Activated naive CD8-positive, alpha-beta T cell treated with anti-CD3 and anti-CD28 coated beads for 36 hours (primary cell): Measurements from ENCODE around the gene TRPC6. TPM values are rescaled to one million over a fixed set of nuclear protein-coding genes. Genes with fewer than 3 reads are reported as not detected.

Experiments used
- DNase-seq: peaks from one replicate; pipeline ENCODE4 v3.0.0; 2021
- H3K27ac Mint-ChIP-seq: one replicate; pipeline ENCODE4 v1.8.0; 2022; ENCODE audit warnings: mild to moderate bottlenecking, moderate library complexity, mixed read lengths
- H3K27me3 Mint-ChIP-seq: one replicate; pipeline ENCODE4 v1.8.0; 2022; ENCODE audit warnings: mild to moderate bottlenecking, mixed read lengths
- H3K36me3 Mint-ChIP-seq: one replicate; pipeline ENCODE4 v1.8.0; 2021; ENCODE audit warnings: mild to moderate bottlenecking, mixed read lengths
- H3K4me1 Mint-ChIP-seq: one replicate; pipeline ENCODE4 v1.8.0; 2021; ENCODE audit warnings: mixed read lengths
- H3K4me3 Mint-ChIP-seq: one replicate; pipeline ENCODE4 v1.8.0; 2022; ENCODE audit warnings: mild to moderate bottlenecking, moderate library complexity, mixed read lengths
- H3K9me3 Mint-ChIP-seq: one replicate; pipeline ENCODE4 v1.8.0; 2022; ENCODE audit warnings: mixed read lengths
- total RNA-seq, 2 experiments: library from RNA; stranded (reverse); gene quantifications; one replicate each; pipeline ENCODE4 v1.2.3, GENCODE V29; 2021

The TRPC6 gene
- total RNA-seq, 2 experiments from 2014 or later, result not detected

GRCh38 chr11:101566626-101567025 lies 17.2 kb downstream of the TRPC6 start:
- no peak for DNase-seq
- Mint-ChIP-seq H3K4me1 (no peaks in the 10 kb centered on the region), H3K27ac (no peak overlapping the region), H3K36me3 (no peaks in the 10 kb centered on the region), H3K4me3 (no peak overlapping the region), H3K27me3 (no peaks in the 10 kb centered on the region), H3K9me3 (peaks cover 14% of the 10 kb centered on the region)

DNA sequence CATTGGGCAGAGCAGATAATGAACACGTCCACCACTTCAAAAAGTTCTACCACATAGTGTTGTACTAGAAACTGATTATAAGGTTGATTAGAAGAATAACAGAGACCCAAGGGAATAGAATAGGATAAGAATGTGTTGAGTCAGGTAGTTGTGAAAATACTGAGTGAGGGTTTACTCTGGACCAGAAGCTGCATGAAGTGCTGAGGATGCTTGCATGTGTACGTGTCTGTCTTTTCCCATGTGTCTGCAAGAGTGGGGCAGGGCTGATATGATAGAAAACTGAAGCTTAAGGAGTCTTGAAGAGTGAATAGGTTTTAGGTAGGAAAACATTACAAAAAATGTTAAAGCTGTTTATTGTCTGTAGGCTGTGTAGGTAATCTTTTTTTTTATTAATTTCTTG lies 20.6 kb downstream of the TRPC6 start:
- Mint-ChIP-seq H3K27me3 (no peaks in the 10 kb centered on the region), H3K9me3 (no peaks in the 10 kb centered on the region), H3K4me1 (no peaks in the 10 kb centered on the region), H3K36me3 (no peaks in the 10 kb centered on the region), H3K27ac (no peak overlapping the region), H3K4me3 (no peak overlapping the region)
- DNase-seq, result no peak

GRCh38 chr11:101555366-101555765 lies 28.4 kb downstream of the TRPC6 start:
- H3K9me3 Mint-ChIP-seq, result no peaks in the 10 kb centered on the region

GRCh38 chr11:101553891-101554292 lies 29.9 kb downstream of the TRPC6 start:
- no peaks in the 10 kb centered on the region for H3K36me3 Mint-ChIP-seq
- H3K27me3 Mint-ChIP-seq, result no peaks in the 10 kb centered on the region
- H3K4me3 Mint-ChIP-seq, result no peak overlapping the region
- DNase-seq, result no peak
- no peaks in the 10 kb centered on the region for H3K9me3 Mint-ChIP-seq
- no peaks in the 10 kb centered on the region for H3K4me1 Mint-ChIP-seq
- no peak overlapping the region for H3K27ac Mint-ChIP-seq

More at GRCh38 chr11:101555366-101555765, 28.4 kb downstream of the TRPC6 start:
- Mint-ChIP-seq H3K27ac (no peak overlapping the region), H3K4me1 (no peaks in the 10 kb centered on the region), H3K4me3 (no peak overlapping the region), H3K27me3 (no peaks in the 10 kb centered on the region), H3K36me3 (no peaks in the 10 kb centered on the region)
- no peak for DNase-seq

DNA sequence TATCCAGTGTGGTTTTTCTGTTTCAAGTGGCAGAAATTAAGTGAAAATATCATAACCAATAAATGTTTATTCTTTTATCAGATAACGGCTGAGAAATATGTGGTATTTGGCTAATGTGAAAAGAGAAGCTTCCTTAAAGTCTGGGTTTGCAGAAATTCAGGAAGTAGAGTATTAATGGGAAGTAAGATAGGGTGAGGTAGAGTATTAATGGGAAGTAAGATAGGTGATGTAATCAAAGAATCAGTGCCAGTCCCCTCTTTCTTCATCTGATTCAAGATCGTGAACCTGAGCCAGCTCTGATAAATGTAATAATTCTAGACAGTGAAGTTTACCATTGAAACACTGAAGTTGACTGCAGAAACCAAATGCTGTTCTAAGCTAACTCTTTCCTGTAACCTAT lies 30.9 kb downstream of the TRPC6 start:
- H3K27ac Mint-ChIP-seq, result no peak overlapping the region
- H3K27me3 Mint-ChIP-seq, result no peaks in the 10 kb centered on the region
- no peaks in the 10 kb centered on the region for H3K36me3 Mint-ChIP-seq
- H3K4me1 Mint-ChIP-seq, result no peaks in the 10 kb centered on the region
- DNase-seq, result no peak
- no peaks in the 10 kb centered on the region for H3K9me3 Mint-ChIP-seq
- no peak overlapping the region for H3K4me3 Mint-ChIP-seq

GRCh38 chr11:101528541-101528940 lies 55.3 kb downstream of the TRPC6 start:
- Mint-ChIP-seq H3K4me1 (no peaks in the 10 kb centered on the region), H3K9me3 (no peaks in the 10 kb centered on the region), H3K36me3 (no peaks in the 10 kb centered on the region), H3K27me3 (no peaks in the 10 kb centered on the region), H3K4me3 (no peak overlapping the region), H3K27ac (no peak overlapping the region)
- no peak for DNase-seq

DNA sequence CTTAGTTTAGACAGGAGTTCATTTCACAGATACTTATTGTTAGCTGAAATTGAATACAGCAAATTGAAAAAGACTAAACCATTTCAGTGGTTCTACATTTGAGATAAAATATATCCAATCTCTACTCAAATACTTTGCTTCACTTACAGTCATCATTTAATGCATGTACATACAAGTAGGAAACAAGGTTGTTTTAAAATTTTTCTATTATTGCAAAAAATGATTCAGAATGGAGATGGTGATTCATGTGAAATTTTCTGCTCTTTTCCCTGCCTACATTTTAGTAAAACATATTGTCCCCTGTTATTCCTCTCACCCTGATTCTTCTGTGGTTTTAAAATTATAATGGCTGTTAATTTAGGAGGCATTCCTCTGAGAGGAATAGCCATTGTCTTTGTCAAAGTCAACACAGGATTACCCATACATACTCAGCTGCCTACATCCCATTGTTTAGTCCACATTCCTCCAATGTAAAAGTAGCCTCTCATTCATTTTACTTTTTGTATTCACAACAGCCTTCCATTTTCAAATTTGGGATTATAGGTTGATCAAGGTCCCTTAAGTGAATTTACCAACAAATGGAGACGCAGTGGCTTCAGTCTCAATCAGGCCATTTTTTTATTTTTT lies 60.1 kb downstream of the TRPC6 start:
- no peak for DNase-seq
- Mint-ChIP-seq H3K4me3 (no peak overlapping the region), H3K4me1 (no peaks in the 10 kb centered on the region), H3K9me3 (peaks cover 4% of the 10 kb centered on the region), H3K27me3 (no peaks in the 10 kb centered on the region), H3K27ac (no peak overlapping the region), H3K36me3 (no peaks in the 10 kb centered on the region)

DNA sequence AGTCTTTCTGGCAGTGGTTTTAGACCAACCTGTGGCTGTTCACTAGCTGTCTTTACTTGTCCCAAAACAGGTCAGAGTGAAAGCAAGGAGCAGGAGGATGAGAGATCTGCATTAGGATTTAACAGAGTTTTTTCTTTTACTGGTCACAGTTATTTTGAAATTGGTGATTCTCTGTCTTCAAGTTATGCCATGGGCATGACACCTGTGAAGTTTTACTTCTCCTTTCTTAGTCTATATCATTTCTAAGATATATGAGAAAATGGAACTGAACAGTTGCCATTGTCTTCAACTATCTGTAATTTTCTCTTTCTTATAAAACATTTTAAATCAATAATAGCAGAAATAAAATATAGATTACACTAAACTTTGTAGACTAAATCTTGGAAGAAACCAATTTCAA lies 60.6 kb downstream of the TRPC6 start:
- Mint-ChIP-seq H3K36me3 (no peaks in the 10 kb centered on the region), H3K27ac (no peak overlapping the region), H3K27me3 (no peaks in the 10 kb centered on the region), H3K4me3 (no peak overlapping the region), H3K9me3 (peaks cover 6% of the 10 kb centered on the region), H3K4me1 (no peaks in the 10 kb centered on the region)
- DNase-seq, result no peak

GRCh38 chr11:101521821-101522220 lies 62.0 kb downstream of the TRPC6 start:
- no peak for DNase-seq
- no peak overlapping the region for H3K27ac Mint-ChIP-seq
- peaks cover 6% of the 10 kb centered on the region for H3K9me3 Mint-ChIP-seq
- no peak overlapping the region for H3K4me3 Mint-ChIP-seq
- H3K36me3 Mint-ChIP-seq, result no peaks in the 10 kb centered on the region
- no peaks in the 10 kb centered on the region for H3K27me3 Mint-ChIP-seq
- no peaks in the 10 kb centered on the region for H3K4me1 Mint-ChIP-seq

- H3K27me3 Mint-ChIP-seq, result no peaks in the 10 kb centered on the region
- peaks cover 3% of the 10 kb centered on the region for H3K9me3 Mint-ChIP-seq
- H3K27ac Mint-ChIP-seq, result no peak overlapping the region
- H3K36me3 Mint-ChIP-seq, result no peaks in the 10 kb centered on the region
- DNase-seq, result no peak
- H3K4me3 Mint-ChIP-seq, result no peak overlapping the region
- no peaks in the 10 kb centered on the region for H3K4me1 Mint-ChIP-seq
Observed at GRCh38 chr11:101516546-101516945, 67.3 kb downstream of the TRPC6 start.

GRCh38 chr11:101511065-101511464 lies 72.7 kb downstream of the TRPC6 start:
- Mint-ChIP-seq H3K4me1 (no peaks in the 10 kb centered on the region), H3K36me3 (no peaks in the 10 kb centered on the region), H3K27ac (no peak overlapping the region), H3K4me3 (no peak overlapping the region), H3K9me3 (peaks cover 4% of the 10 kb centered on the region), H3K27me3 (no peaks in the 10 kb centered on the region)
- DNase-seq, result no peak

DNA sequence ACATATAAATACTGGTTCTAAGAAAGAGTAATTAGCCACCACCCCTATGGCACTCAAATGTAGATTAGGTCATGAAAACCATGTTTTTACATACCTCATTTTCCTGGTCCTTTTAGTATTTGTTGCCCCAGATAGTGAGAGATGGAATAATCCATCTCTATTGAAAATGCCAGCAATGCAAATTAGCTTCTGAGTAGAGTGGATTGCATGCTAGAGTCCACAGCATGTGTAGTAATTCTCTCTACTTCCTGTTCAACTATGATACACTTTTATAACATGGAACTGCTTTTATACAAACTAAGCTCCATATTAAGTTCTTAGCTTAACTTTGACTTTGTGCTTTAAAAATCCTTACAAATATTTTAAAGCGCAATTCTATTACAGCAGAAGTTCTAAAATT lies 73.2 kb downstream of the TRPC6 start:
- peaks cover 4% of the 10 kb centered on the region for H3K9me3 Mint-ChIP-seq
- no peak for DNase-seq
- no peaks in the 10 kb centered on the region for H3K4me1 Mint-ChIP-seq
- H3K27ac Mint-ChIP-seq, result no peak overlapping the region
- no peak overlapping the region for H3K4me3 Mint-ChIP-seq
- H3K36me3 Mint-ChIP-seq, result no peaks in the 10 kb centered on the region
- no peaks in the 10 kb centered on the region for H3K27me3 Mint-ChIP-seq

DNA sequence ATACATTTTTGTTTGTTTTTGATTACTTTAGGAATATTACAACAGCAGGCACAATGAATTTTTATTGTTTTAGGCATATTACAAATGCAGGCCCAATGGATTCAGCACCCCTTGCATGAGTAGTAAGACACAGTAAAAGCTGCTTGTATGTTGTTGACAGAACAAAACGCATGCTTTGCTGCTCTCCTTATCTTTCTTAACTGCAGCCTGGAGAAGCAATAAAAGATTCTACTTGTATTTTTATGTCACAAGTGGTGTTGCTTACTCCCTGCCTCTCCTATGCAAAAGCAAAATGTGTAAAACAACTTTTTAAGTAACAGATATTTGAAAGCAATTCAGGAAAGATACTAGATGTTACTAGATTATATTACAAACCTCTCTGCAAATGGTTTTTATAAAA lies 73.9 kb downstream of the TRPC6 start:
- H3K36me3 Mint-ChIP-seq, result no peaks in the 10 kb centered on the region
- peaks cover 4% of the 10 kb centered on the region for H3K9me3 Mint-ChIP-seq
- H3K27ac Mint-ChIP-seq, result no peak overlapping the region
- H3K4me3 Mint-ChIP-seq, result no peak overlapping the region
- H3K27me3 Mint-ChIP-seq, result no peaks in the 10 kb centered on the region
- no peaks in the 10 kb centered on the region for H3K4me1 Mint-ChIP-seq
- DNase-seq, result no peak

DNA sequence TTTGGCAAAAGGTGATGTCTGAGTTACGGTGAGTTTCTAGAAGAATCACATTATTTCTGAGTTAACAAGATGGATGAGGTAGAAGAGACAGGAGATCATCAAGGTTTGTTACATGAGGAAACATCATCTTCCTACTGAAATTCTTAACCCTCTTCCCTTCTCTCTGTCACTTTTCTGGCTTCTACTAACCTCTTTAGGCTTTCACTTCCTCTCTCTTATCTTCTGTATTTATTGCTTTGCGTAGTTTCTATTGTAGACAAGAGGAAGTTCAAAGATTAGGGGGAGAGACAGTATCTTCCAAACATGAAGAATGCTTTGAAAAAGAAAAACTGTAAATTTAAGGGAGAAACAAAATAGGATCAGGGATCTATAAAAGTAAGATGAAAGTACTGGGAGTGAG lies 75.4 kb downstream of the TRPC6 start:
- H3K4me3 Mint-ChIP-seq, result no peak overlapping the region
- no peaks in the 10 kb centered on the region for H3K4me1 Mint-ChIP-seq
- H3K27ac Mint-ChIP-seq, result no peak overlapping the region
- H3K27me3 Mint-ChIP-seq, result no peaks in the 10 kb centered on the region
- no peak for DNase-seq
- no peaks in the 10 kb centered on the region for H3K36me3 Mint-ChIP-seq
- peaks cover 4% of the 10 kb centered on the region for H3K9me3 Mint-ChIP-seq

DNA sequence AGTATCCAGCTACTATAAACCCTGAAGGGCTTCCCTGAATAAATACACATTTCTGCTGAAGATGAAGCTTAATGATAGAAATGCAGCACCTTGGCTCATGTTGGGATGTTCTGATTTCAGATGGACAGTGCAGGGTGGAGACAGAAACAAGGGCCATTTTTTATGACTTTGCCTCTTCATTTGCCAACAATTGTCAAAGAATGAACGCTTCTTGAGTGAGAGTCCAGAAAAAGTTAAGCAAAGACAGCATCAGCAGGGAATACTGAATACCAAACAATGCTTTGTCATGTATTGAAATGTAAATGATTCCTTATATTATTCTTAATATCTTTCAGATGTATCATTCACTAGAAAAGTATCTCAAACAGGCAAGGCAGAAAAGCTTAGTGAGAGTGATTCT lies 84.9 kb downstream of the TRPC6 start:
- H3K36me3 Mint-ChIP-seq, result no peaks in the 10 kb centered on the region
- no peaks in the 10 kb centered on the region for H3K9me3 Mint-ChIP-seq
- H3K4me3 Mint-ChIP-seq, result no peak overlapping the region
- H3K27ac Mint-ChIP-seq, result no peak overlapping the region
- no peaks in the 10 kb centered on the region for H3K4me1 Mint-ChIP-seq
- no peak for DNase-seq
- no peaks in the 10 kb centered on the region for H3K27me3 Mint-ChIP-seq

DNA sequence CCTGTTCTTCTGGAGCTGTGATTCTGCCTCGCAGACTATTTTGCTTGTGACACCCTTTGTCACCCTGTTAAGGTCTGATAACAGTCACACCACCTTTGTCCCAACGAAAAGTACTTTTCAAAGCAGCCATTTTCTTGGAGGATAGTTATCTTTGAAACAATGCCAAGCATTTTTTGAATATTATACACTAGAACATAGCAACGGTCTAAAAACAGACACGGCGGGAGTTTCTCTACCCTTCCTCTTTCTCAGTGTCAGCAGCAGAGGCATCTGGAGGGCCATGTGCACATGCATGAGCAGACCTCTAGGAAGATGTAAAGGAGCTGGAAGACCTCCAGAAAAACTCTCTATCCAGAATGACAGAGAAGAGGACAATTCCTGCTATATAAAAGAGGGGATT lies 86.5 kb downstream of the TRPC6 start:
- Mint-ChIP-seq H3K27me3 (no peaks in the 10 kb centered on the region), H3K4me3 (no peak overlapping the region), H3K9me3 (peaks cover 2% of the 10 kb centered on the region), H3K27ac (no peak overlapping the region), H3K4me1 (no peaks in the 10 kb centered on the region), H3K36me3 (no peaks in the 10 kb centered on the region)
- no peak for DNase-seq

DNA sequence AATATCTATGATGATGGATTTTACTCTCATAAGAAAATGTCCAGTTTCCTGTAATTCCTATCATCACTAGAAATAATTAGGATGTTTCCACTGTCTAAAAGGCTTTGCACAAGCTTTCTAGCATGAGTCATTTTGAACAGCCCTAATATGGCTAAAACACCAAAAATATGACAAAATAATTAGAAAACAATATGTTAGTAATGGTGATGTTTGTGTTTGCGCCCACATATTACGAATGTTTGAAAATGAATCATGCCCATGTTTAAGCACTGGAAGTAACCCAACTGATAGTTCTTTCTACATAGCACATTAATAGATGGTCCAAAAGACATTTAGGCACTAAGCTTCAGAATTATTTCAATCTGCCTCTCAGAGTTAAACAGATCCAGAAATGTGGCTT lies 96.0 kb downstream of the TRPC6 start:
- H3K36me3 Mint-ChIP-seq, result no peaks in the 10 kb centered on the region
- H3K9me3 Mint-ChIP-seq, result peaks cover 2% of the 10 kb centered on the region
- H3K4me3 Mint-ChIP-seq, result no peak overlapping the region
- no peaks in the 10 kb centered on the region for H3K4me1 Mint-ChIP-seq
- no peaks in the 10 kb centered on the region for H3K27me3 Mint-ChIP-seq
- H3K27ac Mint-ChIP-seq, result no peak overlapping the region
- no peak for DNase-seq
